HepG2 (cell line): ENCODE results near the gene NUP88. TPM values are rescaled to one million over a fixed set of nuclear protein-coding genes. Genes with fewer than 3 reads are reported as not detected.

Experiments used
- ATAC-seq: fragments of 200-7000 bp; cut with Tn5 transposase; 3 replicates; pipeline ENCODE4 v1.9.1; 2020; ENCODE audit warnings: mild to moderate bottlenecking, moderate library complexity
- BruUV-seq: library from RNA; stranded (reverse); fragments of 400-500 nt; replicated peaks from 2 replicates; lab custom pipeline; 2021; lab: Mats Ljungman, UMichigan
- CTCF ChIA-PET: fragments of 300-600 bp; formaldehyde crosslinking; extraction: SDS; loops from one replicate; lab custom pipeline; 2021; ENCODE audit warnings: low total read pairs, inconsistent platforms, low intra/inter-chr PET ratio; lab: Yijun Ruan, JAX
- POLR2A ChIA-PET: fragments of 350-600 bp; sonication (Branson Sonifier 250); formaldehyde crosslinking; loops from one replicate; lab custom pipeline; 2020; ENCODE audit warnings: antibody characterized with exemption, inconsistent platforms; lab: Yijun Ruan, JAX
- DNase-seq: peaks from one replicate; pipeline ENCODE4 v3.0.0-alpha.2; 2015; ENCODE audit warnings: low spot score
- FAIRE-seq: peaks from 3 replicates; lab custom pipeline; 2011; peaks lifted over from hg19 to GRCh38; lab: Jason Lieb, UNC
- H2AFZ ChIP-seq: one replicate; pipeline ENCODE4 v1.6.1; 2011; ENCODE audit warnings: low read length, inconsistent platforms
- H3K27ac ChIP-seq: fragments of 300-600 bp; 3 replicates; pipeline ENCODE4 v1.8.0; 2011; ENCODE audit warnings: mixed run types, mild to moderate bottlenecking, mixed read lengths, low read length, inconsistent platforms; ENCODE audit not compliant: insufficient read depth; ENCODE audit errors: extremely low read length
- H3K27me3 ChIP-seq, 2 experiments: fragments of 200-600 bp in 1 of 2; 2 replicates in 1 of 2; 3 replicates in 1 of 2; pipeline versions ENCODE4 v1.6.0 to v1.8.0; 2011; ENCODE audit warnings: low read length in 2 of 2, mild to moderate bottlenecking in 2 of 2, moderate library complexity in 2 of 2, inconsistent platforms in 1 of 2; ENCODE audit not compliant: insufficient read depth in 2 of 2, control insufficient read depth in 1 of 2
- H3K36me3 ChIP-seq, 2 experiments: fragments of 200-600 bp in 1 of 2; replicated peaks in 1 of 2; 2 replicates in 1 of 2; 3 replicates in 1 of 2; pipeline versions ENCODE4 v1.5.1 to v1.8.0; 2011; ENCODE audit warnings: low read length in 2 of 2, inconsistent platforms in 1 of 2; ENCODE audit not compliant: insufficient read depth in 2 of 2, control insufficient read depth in 1 of 2
- H3K4me1 ChIP-seq: 2 replicates; pipeline ENCODE4 v1.5.1; 2012; ENCODE audit warnings: low read length, inconsistent platforms; ENCODE audit not compliant: insufficient read depth
- H3K4me2 ChIP-seq: 2 replicates; pipeline ENCODE4 v1.6.0; 2011; ENCODE audit warnings: low read depth, low read length, inconsistent platforms
- H3K4me3 ChIP-seq, 3 experiments: fragments of 200-600 bp in 1 of 3; sonication (generic), shearing (Covaris generic) in 1 of 3; replicated peaks in 1 of 3; 2 replicates each; pipeline ENCODE4 v1.5.1; 2011 to 2016; ENCODE audit warnings: low read length in 3 of 3, inconsistent platforms in 2 of 3, low read depth in 2 of 3, mild to moderate bottlenecking in 2 of 3, control low read depth in 1 of 3, mixed read lengths in 1 of 3; ENCODE audit not compliant: insufficient read depth in 1 of 3
- H3K79me2 ChIP-seq: one replicate; pipeline ENCODE4 v1.6.1; 2011; ENCODE audit warnings: low read length, inconsistent platforms; ENCODE audit not compliant: insufficient read depth
- H3K9ac ChIP-seq: 2 replicates; pipeline ENCODE4 v1.6.0; 2011; ENCODE audit warnings: mild to moderate bottlenecking, low read depth, low read length, inconsistent platforms; ENCODE audit not compliant: insufficient read depth
- H3K9me3 ChIP-seq: 2 replicates; pipeline ENCODE4 v1.5.1; 2012; ENCODE audit warnings: mild to moderate bottlenecking, low read length
- H4K20me1 ChIP-seq: 2 replicates; pipeline ENCODE4 v1.6.0; 2011; ENCODE audit warnings: inconsistent platforms, mild to moderate bottlenecking, low read length, moderate library complexity; ENCODE audit not compliant: insufficient read depth
- ARID5B ChIP-seq: IDR thresholded peaks from 2 replicates; pipeline ENCODE4 v1.4.0; 2020; ENCODE audit warnings: mild to moderate bottlenecking, missing genetic modification reagents
- ATF4 ChIP-seq, 2 experiments: fragments of 450-650 bp in 1 of 2; sonication (generic) in 1 of 2; formaldehyde crosslinking; IDR thresholded peaks; 2 replicates each; pipeline versions ENCODE4 v1.5.0 to v1.8.0; 2020 to 2022; ENCODE audit warnings: mild to moderate bottlenecking in 1 of 2, missing genetic modification reagents in 1 of 2
- HDAC6 ChIP-seq: fragments of 200-600 bp; sonication (generic); IDR thresholded peaks from 2 replicates; pipeline ENCODE4 v1.7.0; 2017; ENCODE audit warnings: mild to moderate bottlenecking, antibody characterized with exemption, low read length, low read depth
- HNRNPLL ChIP-seq: fragments of 200-400 bp; formaldehyde crosslinking; IDR thresholded peaks from 2 replicates; pipeline ENCODE4 v1.6.1; 2017; ENCODE audit warnings: mild to moderate bottlenecking, low read depth, low read length; ENCODE audit not compliant: poor library complexity, severe bottlenecking
- MXD1 ChIP-seq: sonication (generic); formaldehyde crosslinking; IDR thresholded peaks from 2 replicates; pipeline ENCODE4 v1.4.0; 2020; ENCODE audit warnings: mild to moderate bottlenecking, missing genetic modification reagents
- SIX1 ChIP-seq: sonication (generic); formaldehyde crosslinking; IDR thresholded peaks from 2 replicates; pipeline ENCODE4 v1.4.0; 2020; ENCODE audit warnings: missing genetic modification reagents, borderline replicate concordance
- SIX4 ChIP-seq: sonication (generic); formaldehyde crosslinking; IDR thresholded peaks from 2 replicates; pipeline ENCODE4 v1.4.0; 2020; ENCODE audit warnings: missing genetic modification reagents
- SMC3 ChIP-seq: IDR thresholded peaks from 2 replicates; pipeline ENCODE4 v1.6.1; 2011; ENCODE audit warnings: low read length, improper control_type of control experiment
- THAP7 ChIP-seq: sonication (generic); formaldehyde crosslinking; IDR thresholded peaks from 2 replicates; pipeline ENCODE4 v1.8.1; 2023; ENCODE audit warnings: mild to moderate bottlenecking, missing genetic modification reagents
- ZBTB44 ChIP-seq: sonication (generic); formaldehyde crosslinking; IDR thresholded peaks from 2 replicates; pipeline ENCODE4 v1.4.0; 2020; ENCODE audit warnings: missing genetic modification reagents
- ZNF124 ChIP-seq: sonication (generic); formaldehyde crosslinking; IDR thresholded peaks from 2 replicates; pipeline ENCODE4 v1.4.0; 2020; ENCODE audit warnings: missing genetic modification reagents
- ZNF34 ChIP-seq: sonication (generic); formaldehyde crosslinking; IDR thresholded peaks from 2 replicates; pipeline ENCODE4 v1.4.0; 2020; ENCODE audit warnings: mild to moderate bottlenecking, missing genetic modification reagents, borderline replicate concordance
- ZNF740 ChIP-seq: sonication (generic); formaldehyde crosslinking; IDR thresholded peaks from 2 replicates; pipeline ENCODE4 v1.4.0; 2020; ENCODE audit warnings: missing genetic modification reagents
- WGBS: methylation state at CpG from one replicate; pipeline ENCODE4 v1.1.6; 2017; ENCODE audit warnings: low lambda C conversion rate; 5-methylcytosine and 5-hydroxymethylcytosine counted together
- in situ Hi-C: cut with HindIII; loops from 2 replicates; pipeline ENCODE4 v1.10.0; 2017; ENCODE audit warnings: low pct_unique_long_range_greater_than_20kb; ENCODE audit not compliant: extremely low pct_ligation_motif_present
- intact Hi-C: fragments of 100-400 bp; cut with micrococcal nuclease; formaldehyde crosslinking; loops from one replicate; pipeline ENCODE4 v1.10.0; 2022; ENCODE audit not compliant: unreplicated experiment
- polyA plus RNA-seq, 8 experiments: library from polyadenylated mRNA; depleted of rRNA in 3 of 8; stranded (reverse) in 7 of 8; unstranded in 1 of 8; fragments of >200 nt; fragmentation: Illumina TruSeq in 4 of 8; extraction: Trizol in 4 of 8; gene quantifications; 2 replicates each; pipeline versions ENCODE4 v1.2.1 to v1.2.3, GENCODE V29; 2011 to 2016; ENCODE audit warnings: low read depth in 4 of 8, missing spikeins in 1 of 8, mixed read lengths in 1 of 8; ENCODE audit not compliant: insufficient read depth in 1 of 8
- total RNA-seq, 5 experiments: library from RNA; depleted of rRNA; stranded (reverse); fragments of >200 nt; fragmentation: Illumina TruSeq; extraction: Trizol; gene quantifications; 2 replicates each; pipeline ENCODE4 v1.2.3, GENCODE V29; 2016; ENCODE audit warnings: low read depth in 1 of 5

Gene NUP88
- total and polyA plus RNA-seq, 2 of the 13 experiments (the other 11 are each of a cell fraction or from before 2014, with no cell fraction given) = 48.2 to 130 TPM

GRCh38 chr17:5361426-5361825 lies 58.0 kb downstream of the NUP88 start (continued):
- TF ChIP-seq THAP7 (CRISPR knock-in tag) = no peak
- TF ChIP-seq SMC3 = no peak
- TF ChIP-seq MXD1 (CRISPR knock-in tag) = no peak
- TF ChIP-seq ZNF34 (CRISPR knock-in tag) = no peak
- TF ChIP-seq ZNF124 (CRISPR knock-in tag) = no peak
- no peak for TF ChIP-seq HNRNPLL
- TF ChIP-seq HDAC6 = no peak

- peak; percentile 56; the same call in 1 of the 2 replicates for TF ChIP-seq SIX4 (CRISPR knock-in tag)
- TF ChIP-seq SIX1 = peak; percentile 90; the same call in 1 of the 2 replicates
- TF ChIP-seq ZBTB44 (CRISPR knock-in tag) = no peak
- TF ChIP-seq ATF4 (CRISPR knock-in tag; IDR thresholded peaks at IDR 0.05) = peak in 1 of 2 experiments; percentile 66; a peak in 2 of 4 replicates
- TF ChIP-seq ARID5B (CRISPR knock-in tag) = 0 out of 2 replicates have a peak, but pooled peaks have one; percentile 10
- TF ChIP-seq ZNF740 (CRISPR knock-in tag) = no peak
- TF ChIP-seq, all 625 proteins: peak for 4
- H3K79me2 ChIP-seq = no peaks in the 10 kb centered on the region
- CTCF ChIA-PET = no interaction called here
- POLR2A ChIA-PET = no interaction called here
- no peak overlapping the region for H3K4me2 ChIP-seq
- ATAC-seq (no peak; the same call in 2 of the 3 replicates), DNase-seq (peak; percentile 12), FAIRE-seq (no peak)
- WGBS = 87% methylated on average over 3 of the region's 3 CpGs
- H2AFZ ChIP-seq = no peak overlapping the region
- H3K27me3 ChIP-seq = no peaks in the 10 kb centered on the region
- H3K4me3 ChIP-seq = no peak overlapping the region
- peaks cover 13 to 47% of the 10 kb centered on the region in 2 experiments for H3K36me3 ChIP-seq
- no peaks in the 10 kb centered on the region for H4K20me1 ChIP-seq
- in situ Hi-C loops = no loop called here
- H3K9ac ChIP-seq = no peak overlapping the region
- peaks cover 15% of the 10 kb centered on the region for H3K4me1 ChIP-seq
- H3K9me3 ChIP-seq = no peaks in the 10 kb centered on the region
- intact Hi-C loops = no loop called here
- no peak overlapping the region for H3K27ac ChIP-seq
- BruUV-seq = no TSS peak
Observed at GRCh38 chr17:5355421-5356129, 63.9 kb downstream of the NUP88 start.
